CD4-positive, alpha-beta T cell (primary cell): ENCODE measurements around the gene BCAT1. TPM values are rescaled to one million over a fixed set of nuclear protein-coding genes. Genes with fewer than 3 reads are reported as not detected.

ENCODE experiments used
- ATAC-seq: fragments of 200-7000 bp; cut with Tn5 transposase; one replicate; pipeline ENCODE4 v1.10.0; 2022; ENCODE audit warnings: mild to moderate bottlenecking; ENCODE audit not compliant: poor library complexity
- CTCF ChIA-PET: fragments of 350-600 bp; sonication (Branson Sonifier 250); formaldehyde crosslinking; loops from one replicate; lab custom pipeline; 2021; ENCODE audit warnings: antibody characterized with exemption, inconsistent platforms; lab: Charles Lee
- POLR2A ChIA-PET: fragments of 350-600 bp; sonication (Branson Sonifier 250); formaldehyde crosslinking; loops from one replicate; lab custom pipeline; 2021; ENCODE audit warnings: antibody characterized with exemption, inconsistent platforms; lab: Charles Lee
- DNase-seq, 14 experiments: peaks; one replicate each; pipeline ENCODE4 v3.0.0-alpha.2; 2013 to 2020; ENCODE audit warnings: mixed read lengths in 2 of 14
- H3K27ac ChIP-seq, 2 donors: one replicate each; pipeline versions ENCODE4 v1.5.1 to v1.7.0; 2013; ENCODE audit warnings: low read length in 2 of 2, low read depth in 1 of 2, mild to moderate bottlenecking in 1 of 2
- H3K27me3 ChIP-seq, 2 experiments: 1 replicate in 1 of 2; 2 replicates in 1 of 2; pipeline versions ENCODE4 v1.6.1 to v1.7.0; 2013; ENCODE audit warnings: low read length in 2 of 2, control low read depth in 1 of 2, mild to moderate bottlenecking in 1 of 2, moderate library complexity in 1 of 2; ENCODE audit not compliant: insufficient read depth in 2 of 2, control insufficient read depth in 1 of 2
- H3K36me3 ChIP-seq: one replicate; pipeline ENCODE4 v1.6.1; 2013; ENCODE audit warnings: low read length, control low read depth; ENCODE audit not compliant: insufficient read depth
- H3K4me1 ChIP-seq: one replicate; pipeline ENCODE4 v1.6.1; 2013; ENCODE audit warnings: low read length, control low read depth; ENCODE audit not compliant: insufficient read depth
- H3K4me3 ChIP-seq: one replicate; pipeline ENCODE4 v1.5.1; 2013; ENCODE audit warnings: mild to moderate bottlenecking, low read length, moderate library complexity
- H3K9me3 ChIP-seq, 2 experiments: 1 replicate in 1 of 2; 2 replicates in 1 of 2; pipeline versions ENCODE4 v1.6.1 to v1.7.0; 2013; ENCODE audit warnings: low read length in 2 of 2, mild to moderate bottlenecking in 2 of 2, control low read depth in 1 of 2, moderate library complexity in 1 of 2; ENCODE audit not compliant: control insufficient read depth in 1 of 2, insufficient read depth in 1 of 2
- H3K27ac Mint-ChIP-seq: one replicate; pipeline ENCODE4 v1.8.0; 2020; ENCODE audit warnings: mixed read lengths
- H3K27me3 Mint-ChIP-seq: one replicate; pipeline ENCODE4 v1.8.0; 2021; ENCODE audit warnings: mixed read lengths
- H3K36me3 Mint-ChIP-seq: one replicate; pipeline ENCODE4 v1.8.0; 2021; ENCODE audit warnings: low read depth, mixed read lengths
- H3K4me1 Mint-ChIP-seq: one replicate; pipeline ENCODE4 v1.8.0; 2021; ENCODE audit warnings: low read depth, mixed read lengths
- H3K4me3 Mint-ChIP-seq: one replicate; pipeline ENCODE4 v1.8.0; 2020; ENCODE audit warnings: mild to moderate bottlenecking, mixed read lengths
- H3K9me3 Mint-ChIP-seq: one replicate; pipeline ENCODE4 v1.8.0; 2020; ENCODE audit warnings: mixed read lengths
- intact Hi-C, 2 experiments: fragments of 100-400 bp; cut with DNase I in 1 of 2; cut with micrococcal nuclease in 1 of 2; formaldehyde crosslinking; loops; one replicate each; pipeline versions ENCODE4 v1.15.1 to v1.9.0; 2023 to 2025; cut with DNase I, micrococcal nuclease
- polyA plus RNA-seq, 2 donors: library from polyadenylated mRNA; unstranded; fragments of 120-200 nt; gene quantifications; one replicate each; pipeline ENCODE4 v1.2.1, GENCODE V29; 2013
- total RNA-seq, 174 experiments: library from RNA in 2 of 174; stranded (reverse) in 2 of 174; gene quantifications; one replicate each; pipeline ENCODE4 v1.2.3 and lab custom pipeline; 2021 to 2026
- TF ChIP-seq, protein P1 (sequence below): fragments of 200-600 bp; IDR thresholded peaks from one replicate; pipeline ENCODE4 v1.8.0; 2022; ENCODE audit warnings: antibody characterized with exemption, mild to moderate bottlenecking

The BCAT1 gene, protein sequence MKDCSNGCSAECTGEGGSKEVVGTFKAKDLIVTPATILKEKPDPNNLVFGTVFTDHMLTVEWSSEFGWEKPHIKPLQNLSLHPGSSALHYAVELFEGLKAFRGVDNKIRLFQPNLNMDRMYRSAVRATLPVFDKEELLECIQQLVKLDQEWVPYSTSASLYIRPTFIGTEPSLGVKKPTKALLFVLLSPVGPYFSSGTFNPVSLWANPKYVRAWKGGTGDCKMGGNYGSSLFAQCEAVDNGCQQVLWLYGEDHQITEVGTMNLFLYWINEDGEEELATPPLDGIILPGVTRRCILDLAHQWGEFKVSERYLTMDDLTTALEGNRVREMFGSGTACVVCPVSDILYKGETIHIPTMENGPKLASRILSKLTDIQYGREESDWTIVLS
- total RNA-seq (under 1 TPM; 0.34 to 0.91 TPM), total RNA-seq (lab: John Stamatoyannopoulos, UW) (1.6 to 126 (median 9.8) reads per million in 172 experiments)
- polyA plus RNA-seq (2013, experiment 1 of 2): 0.61 TPM
- polyA plus RNA-seq (2013, experiment 2 of 2): 1.2 TPM

DNA sequence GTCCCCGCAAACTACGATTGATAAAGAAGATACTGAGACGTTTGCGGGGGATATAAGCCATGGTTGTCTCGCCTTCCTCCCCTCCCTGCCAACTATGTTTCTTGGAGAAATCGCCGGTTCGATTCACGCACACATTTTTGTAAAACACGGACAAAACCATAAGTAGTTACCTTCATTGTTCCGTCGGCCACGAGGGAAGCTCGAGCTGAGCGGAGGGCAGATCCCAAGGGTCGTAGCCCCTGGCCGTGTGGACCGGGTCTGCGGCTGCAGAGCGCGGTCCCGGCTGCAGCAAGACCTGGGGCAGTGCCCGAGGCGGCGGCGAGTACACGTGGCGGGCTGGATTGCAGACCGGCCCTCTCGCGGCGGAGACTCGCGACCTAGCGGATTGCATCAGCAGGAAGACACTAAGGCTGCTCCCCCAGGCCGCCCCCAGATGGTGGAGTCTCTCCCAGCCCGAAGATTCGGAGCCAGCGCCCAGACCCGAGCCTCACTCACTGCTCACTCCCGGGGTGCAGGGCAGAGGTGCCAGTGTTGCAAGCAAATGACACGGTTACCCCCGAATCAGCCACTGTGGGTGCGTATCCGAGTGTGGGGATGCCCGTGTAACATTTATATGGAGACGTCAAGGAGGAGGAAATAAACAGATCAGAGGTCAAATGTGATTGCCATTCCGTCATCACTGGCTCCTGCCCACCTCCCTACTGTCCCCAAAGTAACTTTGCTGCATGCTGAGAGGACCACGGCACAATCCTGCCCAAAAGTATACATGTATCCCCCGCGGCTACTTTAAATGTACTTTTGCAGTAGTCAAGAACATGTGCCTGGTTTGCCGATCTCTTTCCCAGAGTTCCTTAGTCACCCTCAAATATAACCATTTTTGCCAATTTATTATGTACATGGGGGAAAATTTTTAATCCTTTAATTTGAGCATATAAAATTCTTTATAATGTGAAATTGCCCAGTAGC lies at the start of gene BCAT1:
Gene BCAT1, minus strand, starts transcription at position 345 of the 966 bp plus-strand sequence. Its CDS starts 169 bp downstream, at position 176.
- Mint-ChIP-seq H3K4me3 (peak within 1 kb of the TSS; percentile 83), H3K4me1 (peaks cover 24% of the 10 kb centered on the region), H3K36me3 (no peaks in the 10 kb centered on the region), H3K9me3 (no peaks in the 10 kb centered on the region), H3K27me3 (peaks cover 58% of the 10 kb centered on the region), H3K27ac (no peak within 1 kb of the TSS)
- H3K27me3 ChIP-seq: peaks cover 14 to 36% of the 10 kb centered on the region in 2 experiments
- ChIA-PET POLR2A (interaction anchor here (1.2 kb wide), 1 partner anchor 20 kb away, joined by 3 read pairs; no protein-coding TSS in a partner anchor), CTCF (no interaction called here)
- no peaks in the 10 kb centered on the region for H3K9me3 ChIP-seq
- no peaks in the 10 kb centered on the region for H3K36me3 ChIP-seq
- peak in 7 of 14 experiments; percentile 2 to 54 (median 17) for DNase-seq
- intact Hi-C loops: no loop called here
- no peak for ATAC-seq
- H3K4me1 ChIP-seq: peaks cover 13% of the 10 kb centered on the region
- no peak within 1 kb of the TSS for H3K27ac ChIP-seq
- TF ChIP-seq, protein P1, sequence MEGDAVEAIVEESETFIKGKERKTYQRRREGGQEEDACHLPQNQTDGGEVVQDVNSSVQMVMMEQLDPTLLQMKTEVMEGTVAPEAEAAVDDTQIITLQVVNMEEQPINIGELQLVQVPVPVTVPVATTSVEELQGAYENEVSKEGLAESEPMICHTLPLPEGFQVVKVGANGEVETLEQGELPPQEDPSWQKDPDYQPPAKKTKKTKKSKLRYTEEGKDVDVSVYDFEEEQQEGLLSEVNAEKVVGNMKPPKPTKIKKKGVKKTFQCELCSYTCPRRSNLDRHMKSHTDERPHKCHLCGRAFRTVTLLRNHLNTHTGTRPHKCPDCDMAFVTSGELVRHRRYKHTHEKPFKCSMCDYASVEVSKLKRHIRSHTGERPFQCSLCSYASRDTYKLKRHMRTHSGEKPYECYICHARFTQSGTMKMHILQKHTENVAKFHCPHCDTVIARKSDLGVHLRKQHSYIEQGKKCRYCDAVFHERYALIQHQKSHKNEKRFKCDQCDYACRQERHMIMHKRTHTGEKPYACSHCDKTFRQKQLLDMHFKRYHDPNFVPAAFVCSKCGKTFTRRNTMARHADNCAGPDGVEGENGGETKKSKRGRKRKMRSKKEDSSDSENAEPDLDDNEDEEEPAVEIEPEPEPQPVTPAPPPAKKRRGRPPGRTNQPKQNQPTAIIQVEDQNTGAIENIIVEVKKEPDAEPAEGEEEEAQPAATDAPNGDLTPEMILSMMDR: no peak
- peak within 1 kb of the TSS; percentile 63 for H3K4me3 ChIP-seq

DNA sequence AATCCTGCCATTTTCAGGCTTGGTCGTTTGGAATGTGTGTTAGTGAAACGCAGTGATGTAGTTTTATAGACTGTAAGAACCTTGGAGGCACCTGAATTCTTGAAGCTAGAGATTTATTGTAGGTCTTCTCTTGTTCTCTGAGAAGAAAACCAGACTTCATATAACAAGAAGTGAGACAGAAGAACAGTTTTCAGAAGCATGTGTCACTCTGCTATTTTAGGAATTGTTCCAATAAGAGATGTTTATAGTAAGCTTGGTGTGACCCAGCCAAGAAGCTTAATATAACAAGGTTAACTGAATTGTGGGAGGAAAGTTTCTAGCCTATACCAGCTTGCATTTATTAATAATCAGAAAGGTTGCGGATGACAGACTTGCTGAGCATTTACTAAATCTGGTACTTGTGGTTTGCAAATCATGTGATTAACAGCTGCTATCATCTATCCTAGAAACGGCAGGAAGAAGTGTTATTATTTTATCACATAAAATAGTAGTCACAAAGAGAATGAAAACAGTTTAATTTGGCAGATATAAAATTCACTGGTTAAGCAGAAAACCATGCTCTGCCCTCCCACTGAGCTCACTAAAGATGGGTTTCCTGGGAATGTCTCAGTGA lies 49.2 kb upstream of the BCAT1 start:
- TF ChIP-seq, protein P1: no peak
- Mint-ChIP-seq H3K4me3 (no peak overlapping the region), H3K4me1 (peaks cover 16% of the 10 kb centered on the region), H3K27ac (no peak overlapping the region), H3K27me3 (no peaks in the 10 kb centered on the region), H3K36me3 (no peaks in the 10 kb centered on the region), H3K9me3 (no peaks in the 10 kb centered on the region)
- Histone ChIP-seq H3K36me3 (no peaks in the 10 kb centered on the region), H3K9me3 (no peaks in the 10 kb centered on the region), H3K4me1 (no peaks in the 10 kb centered on the region), H3K27me3 (no peaks in the 10 kb centered on the region), H3K4me3 (no peak overlapping the region), H3K27ac (no peak overlapping the region)
- ATAC-seq (no peak), DNase-seq (peak in 2 of 14 experiments; percentile 7 to 40)
- intact Hi-C loops: no loop called here
- CTCF ChIA-PET: interaction anchor here (0.6 to 2.1 kb wide), 2 partner anchors 94 to 157 kb away, joined by 4 to 7 read pairs; no protein-coding TSS in a partner anchor
- POLR2A ChIA-PET: interaction anchor here (0.5 to 1.5 kb wide), 4 partner anchors 53 to 214 kb away, joined by 3 to 6 read pairs (median 4); no protein-coding TSS in a partner anchor
